ENCODE data around the gene ACTR5.
"Not testable (repeated sequence)": the region's sequence is repeated elsewhere in the genome, so short reads cannot be mapped to it uniquely, and the experiment has no call there.

GRCh38 chr20:38813574-38813962, 65.3 kb downstream of the ACTR5 start:
- not testable (repeated sequence) for TF ChIP-seq CTCF, POLR2A (IDR thresholded peaks at IDR 0.05)
